PFSK-1 (cell line): ENCODE results near the gene RIN3.

ENCODE experiments used
- POLR2AphosphoS5 ChIP-seq: IDR thresholded peaks from 2 replicates; pipeline ENCODE4 v1.6.1; 2012; ENCODE audit warnings: low read depth, mild to moderate bottlenecking, control low read depth, low read length, moderate library complexity
- SIN3A ChIP-seq: IDR thresholded peaks from 2 replicates; pipeline ENCODE4 v1.6.1; 2012; ENCODE audit warnings: mild to moderate bottlenecking, low read length, moderate library complexity, borderline replicate concordance; ENCODE audit not compliant: insufficient read depth
- TAF1 ChIP-seq: IDR thresholded peaks from 2 replicates; pipeline ENCODE4 v1.6.1; 2012; ENCODE audit warnings: low read length, control low read depth, borderline replicate concordance; ENCODE audit not compliant: insufficient read depth

GRCh38 chr14:92625213-92625612 lies 111.6 kb downstream of the RIN3 start:
- no peak for TF ChIP-seq TAF1
- TF ChIP-seq POLR2AphosphoS5, result no peak
- no peak for TF ChIP-seq SIN3A
